HG03103 (cell line): ENCODE data around the gene SLC6A11.

ENCODE experiments used
- ATAC-seq: cut with Tn5 transposase; IDR thresholded peaks from one replicate; pipeline ENCODE4 v1.9.1; 2021; ENCODE audit warnings: low read depth; ENCODE audit not compliant: unreplicated experiment

SLC6A11 gene

DNA sequence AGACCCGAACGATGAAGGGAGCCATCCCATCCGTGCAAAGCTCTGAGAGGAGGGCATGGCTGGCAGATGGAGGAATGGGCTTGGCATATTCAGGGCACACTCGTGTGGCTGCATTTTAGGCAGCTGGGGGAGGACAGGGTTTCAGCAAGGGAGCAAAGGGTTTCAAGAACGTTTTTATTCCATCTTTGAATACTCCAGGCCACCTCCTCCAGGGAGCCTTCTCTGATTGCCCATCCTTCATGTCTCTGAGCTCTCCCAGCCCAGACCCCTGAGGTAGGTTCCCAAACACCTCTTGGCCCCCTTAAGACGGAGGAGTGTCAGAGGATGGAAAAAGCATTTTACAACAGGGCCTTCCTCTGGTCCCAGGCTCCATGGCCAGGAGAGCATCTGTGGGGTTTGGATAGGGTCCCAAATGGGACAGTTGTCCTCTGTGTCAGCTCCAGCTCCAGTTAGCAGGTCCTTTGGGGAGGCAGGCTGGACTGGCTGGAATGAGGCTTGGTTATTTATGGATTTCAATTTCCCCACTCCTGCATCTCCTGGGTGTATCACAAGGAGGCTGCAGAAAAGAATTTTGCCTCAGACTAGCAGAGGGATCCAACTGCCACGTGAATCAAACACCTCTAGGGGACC is 158.8 kb downstream of the SLC6A11 start:
- ATAC-seq = no peak

GRCh38 chr3:10975695-10976234 is 159.7 kb downstream of the SLC6A11 start:
- ATAC-seq = no peak

- no peak for ATAC-seq
Measured at GRCh38 chr3:10976770-10977169, 160.7 kb downstream of the SLC6A11 start.

DNA sequence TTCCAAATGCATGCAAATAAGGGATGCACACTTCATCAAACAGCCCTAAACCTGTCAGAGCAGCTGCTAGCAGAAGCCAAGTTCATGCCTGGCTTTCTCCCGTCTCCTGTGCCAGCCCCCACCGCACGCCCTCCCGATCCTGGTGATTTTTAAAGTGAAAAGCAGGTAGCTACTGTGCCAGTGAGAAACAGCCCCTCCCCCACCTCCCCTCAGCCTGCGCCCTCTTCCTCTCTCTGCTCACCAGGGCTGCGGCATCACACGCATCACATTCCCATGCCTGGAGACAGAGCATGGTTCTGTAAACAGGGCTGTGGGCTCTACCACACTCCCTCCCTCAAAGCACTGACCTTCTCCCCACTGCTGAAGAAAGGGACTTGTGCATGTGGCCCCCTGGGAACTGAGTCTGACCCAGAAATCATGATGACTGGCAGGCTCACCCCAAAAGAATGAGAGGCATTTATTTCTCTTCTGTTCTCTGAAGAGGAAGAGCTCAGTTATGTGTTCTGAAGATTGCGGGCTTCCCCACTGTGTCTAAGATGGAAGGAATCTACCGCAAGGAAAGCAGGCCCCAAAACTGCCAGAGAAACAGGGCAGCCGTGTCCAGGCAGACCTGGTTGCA is 162.0 kb downstream of the SLC6A11 start:
- no peak for ATAC-seq

GRCh38 chr3:10978956-10979355 is 162.9 kb downstream of the SLC6A11 start:
- no peak for ATAC-seq

DNA sequence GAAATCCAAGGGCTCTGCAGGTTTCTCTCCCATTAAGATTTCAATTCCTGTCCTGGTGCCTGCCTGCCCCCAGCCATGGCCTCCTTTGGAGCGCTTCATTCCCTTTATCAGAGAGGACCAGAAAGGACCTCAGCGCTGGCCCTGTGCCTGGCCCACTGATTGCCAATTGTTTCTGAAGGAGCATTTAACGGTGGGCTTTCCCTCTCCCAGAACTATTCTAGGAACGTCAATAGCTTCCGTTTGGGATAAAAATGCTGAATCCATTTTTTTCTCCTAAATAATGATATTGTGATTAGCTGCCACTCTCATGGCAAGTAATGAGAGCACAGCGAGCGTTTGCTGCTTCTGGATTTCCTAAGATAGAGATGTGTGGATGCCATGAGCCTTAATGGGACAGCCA is 164.3 kb downstream of the SLC6A11 start:
- ATAC-seq = no peak

- no peak for ATAC-seq
Measured at GRCh38 chr3:10981031-10981430, 165.0 kb downstream of the SLC6A11 start.

DNA sequence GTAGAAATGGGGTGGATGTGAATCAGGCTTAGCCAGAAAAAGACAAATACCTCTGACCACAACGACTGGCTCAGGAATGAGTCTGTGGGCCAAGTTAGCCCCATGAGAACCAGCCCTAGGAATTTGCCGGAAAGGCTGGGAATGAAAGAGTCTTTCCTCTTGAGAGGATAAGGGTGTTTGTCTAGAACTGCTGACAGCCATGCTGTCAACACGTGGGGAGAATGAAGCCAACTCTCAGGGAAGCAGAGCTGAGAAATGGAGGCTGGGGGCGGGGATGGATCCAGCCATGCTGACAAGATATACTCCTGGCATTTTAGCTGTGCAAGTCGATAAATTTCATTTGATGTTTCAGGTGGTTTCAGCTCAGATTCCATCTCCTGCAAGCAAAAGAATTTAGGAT is 165.9 kb downstream of the SLC6A11 start:
- no peak for ATAC-seq

- no peak for ATAC-seq
Measured at GRCh38 chr3:10982782-10983181, 166.8 kb downstream of the SLC6A11 start.

GRCh38 chr3:10983219-10983916 is 167.3 kb downstream of the SLC6A11 start:
- ATAC-seq = no peak

DNA sequence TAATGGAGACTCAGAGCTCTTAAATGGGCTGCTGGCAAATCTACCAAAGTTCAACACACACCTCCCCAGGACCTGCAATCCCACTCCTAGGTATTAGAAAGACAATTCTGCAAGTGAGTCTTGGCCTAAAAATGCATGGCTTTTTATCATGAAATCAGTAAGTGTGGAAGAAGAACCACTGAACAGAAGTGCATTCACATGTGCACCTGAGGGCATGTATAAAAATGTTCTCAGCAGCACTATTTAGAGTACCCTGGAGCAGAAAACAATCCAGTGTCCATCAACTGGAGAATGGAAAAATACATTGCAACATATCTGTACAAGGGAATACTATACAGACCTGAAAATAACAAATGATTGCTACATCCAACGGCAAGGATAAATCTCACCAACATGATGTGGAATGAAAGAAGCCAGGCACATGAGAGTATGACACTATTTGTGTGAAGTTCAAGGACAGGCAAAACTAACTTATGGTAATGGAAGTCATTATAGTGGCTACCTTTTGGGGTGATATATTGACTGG is 168.4 kb downstream of the SLC6A11 start:
- no peak for ATAC-seq

- no peak for ATAC-seq
Measured at GRCh38 chr3:10985181-10985580, 169.2 kb downstream of the SLC6A11 start.

- ATAC-seq = no peak
Measured at GRCh38 chr3:10986592-10986991, 170.6 kb downstream of the SLC6A11 start.

DNA sequence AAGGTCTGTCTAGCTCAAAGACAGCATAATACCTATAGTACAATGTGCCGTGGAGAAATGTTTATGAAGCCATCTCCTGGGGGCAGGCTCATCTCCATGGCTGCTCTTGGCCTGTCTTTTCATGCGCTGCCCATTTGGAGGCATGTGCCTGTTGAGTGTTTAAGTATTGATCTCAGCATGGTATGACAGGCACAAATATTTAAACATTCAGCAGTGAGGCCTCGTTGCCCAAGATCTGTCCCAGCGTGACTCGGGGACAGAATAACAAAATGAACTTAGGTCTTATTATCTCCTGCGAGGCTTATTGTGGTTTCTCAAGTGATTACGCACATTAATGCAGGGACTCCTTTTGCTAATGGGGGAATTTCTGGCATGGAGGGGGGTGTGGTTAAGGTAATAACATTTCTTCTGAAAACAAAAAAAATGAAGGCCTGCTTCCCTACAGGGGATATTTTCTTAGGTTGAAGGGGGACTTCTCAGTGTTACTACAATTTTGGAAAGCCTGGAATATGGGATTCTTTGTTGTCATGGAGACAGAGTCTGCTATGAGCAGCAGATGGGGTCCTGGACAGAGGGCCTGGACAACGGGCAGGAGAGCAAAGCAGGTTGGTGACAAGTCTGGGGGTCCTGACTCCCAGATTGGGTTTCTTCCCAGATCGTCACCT is 172.1 kb downstream of the SLC6A11 start:
- ATAC-seq = no peak

- ATAC-seq = no peak
Measured at GRCh38 chr3:10988991-10989484, 173.0 kb downstream of the SLC6A11 start.
